ELF-1 (cell line): ENCODE measurements around the gene TAF4.

ENCODE experiments used
- DNase-seq: peaks from one replicate; pipeline ENCODE4 v3.0.0-alpha.2; 2016; ENCODE audit warnings: low read depth, low spot score

The TAF4 gene

GRCh38 chr20:61932711-61933480 lies 132.8 kb downstream of the TAF4 start:
- DNase-seq = no peak

- no peak for DNase-seq
These were observed 133.5 kb downstream of the TAF4 start for GRCh38 chr20:61932199-61932592.

GRCh38 chr20:61931476-61932198 lies 134.0 kb downstream of the TAF4 start:
- no peak for DNase-seq

- no peak for DNase-seq
These were observed 134.8 kb downstream of the TAF4 start for GRCh38 chr20:61930776-61931475.

- DNase-seq = no peak
These were observed 135.6 kb downstream of the TAF4 start for GRCh38 chr20:61929971-61930666.

GRCh38 chr20:61929561-61929960 lies 136.1 kb downstream of the TAF4 start:
- no peak for DNase-seq

- DNase-seq = no peak
These were observed 137.7 kb downstream of the TAF4 start for GRCh38 chr20:61927826-61928541.

- no peak for DNase-seq
These were observed 138.4 kb downstream of the TAF4 start for GRCh38 chr20:61927193-61927825.

- DNase-seq = no peak
These were observed 138.9 kb downstream of the TAF4 start for GRCh38 chr20:61926796-61927192.

DNA sequence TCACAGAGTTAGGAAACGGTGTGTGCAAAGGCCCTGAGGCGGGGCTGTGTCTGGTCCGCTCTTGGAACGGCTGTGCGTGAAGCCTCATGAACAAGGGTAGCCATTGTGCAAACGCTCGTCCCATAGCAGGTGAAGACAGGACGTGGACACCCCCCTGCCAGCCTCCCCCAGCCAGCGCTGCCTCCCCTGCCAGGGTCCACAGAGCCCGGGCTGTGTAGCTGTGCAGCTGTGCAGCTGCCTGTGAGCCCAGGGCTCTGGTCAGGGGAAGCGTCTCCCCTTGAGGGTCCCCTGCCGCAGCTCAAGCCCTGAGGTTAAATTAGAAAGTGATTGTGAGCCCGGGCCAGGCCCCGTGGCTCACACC lies 139.4 kb downstream of the TAF4 start:
- DNase-seq = no peak

GRCh38 chr20:61925555-61926252 lies 140.0 kb downstream of the TAF4 start:
- DNase-seq = no peak

DNA sequence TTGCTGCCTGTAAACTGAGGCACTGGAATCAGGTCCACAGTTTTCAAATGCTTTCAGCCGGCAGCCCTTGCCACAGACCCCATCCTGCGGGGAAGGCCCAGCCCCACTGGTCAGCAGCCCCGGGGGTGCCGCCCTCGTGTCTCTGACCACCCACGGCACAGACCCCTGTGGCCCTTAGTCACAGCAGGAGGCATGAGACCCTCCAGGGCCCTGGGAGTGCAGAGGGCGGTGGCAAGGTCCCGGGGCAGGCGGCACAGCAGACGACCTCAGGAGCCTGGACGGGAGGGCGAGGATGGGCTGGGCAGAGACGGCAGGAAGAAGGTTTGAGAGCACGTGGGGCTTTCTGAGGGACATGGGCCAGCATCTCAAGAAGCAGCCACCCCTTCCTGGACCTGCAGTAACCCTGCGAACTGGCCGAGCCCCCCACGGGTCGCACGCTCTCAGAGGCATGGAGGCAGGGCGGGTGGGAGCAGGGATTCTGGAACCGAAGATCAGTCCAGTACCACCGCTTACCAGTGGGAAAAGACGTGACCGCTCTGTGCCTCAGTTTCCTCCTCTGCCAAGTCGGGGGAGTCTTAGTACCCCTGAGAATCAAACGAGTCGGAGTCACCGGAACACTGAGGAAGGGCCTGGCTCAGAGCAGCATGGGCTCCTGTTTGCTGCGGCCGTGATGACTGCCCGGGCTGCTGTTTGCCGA lies 140.7 kb downstream of the TAF4 start:
- DNase-seq = no peak
